Measurements from ENCODE around the gene CHD9. TPM values are rescaled to one million over a fixed set of nuclear protein-coding genes. Genes with fewer than 3 reads are reported as not detected.

Gene CHD9
- total RNA-seq, 6 experiments from 2014 or later, result 19.8 to 44.3 (median 30.2) TPM

- peaks cover 0 to 49% (median 12%) of the 10 kb centered on the region in 4 donors for H3K4me1 ChIP-seq
- H3K27ac ChIP-seq, result peak within 1 kb of the TSS in 2 of 3 donors; percentile 47 to 64
- WGBS (ENCODE audit: insufficient coverage, low coverage, low lambda C conversion rate, missing lambda C conversion rate), result 7% methylated on average over 2 of the region's 2 CpGs
- no peaks in the 10 kb centered on the region for H3K9me3 ChIP-seq
- ATAC-seq (peak; percentile 35 to 58 (median 44)), DNase-seq (peak; percentile 52 to 85 (median 73))
- intact Hi-C loops (cut with DNase I), result no loop called here
- no peak for TF ChIP-seq POLR2A (IDR thresholded peaks at IDR 0.05)
- TF ChIP-seq CTCF (IDR thresholded peaks at IDR 0.05), result no peak
- no peak within 1 kb of the TSS for H3K4me3 ChIP-seq
- H3K27me3 ChIP-seq, result no peaks in the 10 kb centered on the region
- H3K36me3 ChIP-seq, result no peaks in the 10 kb centered on the region
Measured at GRCh38 chr16:53052519-53053501, 2.0 kb upstream of the CHD9 start, which contains the start of gene CHD9NB. CHD9NB (minus strand) TSS chr16:53052897; CDS start chr16:53044158, 8,739 bp downstream.

- intact Hi-C loops (cut with DNase I), result no loop called here
- H3K36me3 ChIP-seq, result no peaks in the 10 kb centered on the region
- WGBS (ENCODE audit: insufficient coverage, low coverage, low lambda C conversion rate, missing lambda C conversion rate), result 63% methylated on average over 10 of the region's 13 CpGs
- peak overlapping the region; percentile 83 to 89 (median 83) for H3K27ac ChIP-seq
- ATAC-seq (peak; percentile 32 to 62 (median 51)), DNase-seq (peak; percentile 69 to 79 (median 74))
- TF ChIP-seq POLR2A (IDR thresholded peaks at IDR 0.05) (no peak), CTCF (IDR thresholded peaks at IDR 0.05) (no peak)
- H3K27me3 ChIP-seq, result no peaks in the 10 kb centered on the region
- H3K4me1 ChIP-seq, result peaks cover 0 to 55% (median 16%) of the 10 kb centered on the region in 4 donors
- no peaks in the 10 kb centered on the region for H3K9me3 ChIP-seq
- peak overlapping the region; percentile 67 to 81 (median 81) for H3K4me3 ChIP-seq
Measured at GRCh38 chr16:53053967-53054669, 673 bp upstream of the CHD9 start.

- TF ChIP-seq CTCF (IDR thresholded peaks at IDR 0.05) (no peak), POLR2A (IDR thresholded peaks at IDR 0.05) (no peak)
- Histone ChIP-seq H3K27me3 (no peaks in the 10 kb centered on the region), H3K27ac (peak overlapping the region; percentile 83 to 89 (median 83)), H3K9me3 (no peaks in the 10 kb centered on the region), H3K4me3 (peak overlapping the region; percentile 67 to 81 (median 81)), H3K36me3 (no peaks in the 10 kb centered on the region), H3K4me1 (peaks cover 0 to 55% (median 16%) of the 10 kb centered on the region in 4 donors)
- DNase-seq, result peak in 1 of 3 donors; percentile 58
- ATAC-seq, result peak; percentile 2 to 11 (median 6)
- 10% methylated on average over 7 of the region's 10 CpGs for WGBS (ENCODE audit: insufficient coverage, low coverage, low lambda C conversion rate, missing lambda C conversion rate)
- intact Hi-C loops (cut with DNase I), result loop anchor here in 1 of 2 donors (5.0 kb wide), 1 partner anchor 72 kb away; no protein-coding TSS in a partner anchor
Measured at GRCh38 chr16:53055541-53056391, 975 bp downstream of the CHD9 start.
